Parathyroid adenoma (tissue), 2 donors: ENCODE results near the gene CC2D1A.

Experiments
- H2AFZ ChIP-seq: fragments of 300-600 bp; sonication (generic); one replicate; pipeline ENCODE4 v1.7.0; 2017; ENCODE audit warnings: antibody characterized with exemption, mild to moderate bottlenecking
- H3K27ac ChIP-seq: fragments of 300-600 bp; sonication (generic); one replicate; pipeline ENCODE4 v1.7.0; 2017
- H3K27me3 ChIP-seq: fragments of 300-600 bp; sonication (generic); one replicate; pipeline ENCODE4 v1.7.0; 2017; ENCODE audit warnings: low read length; ENCODE audit not compliant: control insufficient read depth, insufficient read depth
- H3K36me3 ChIP-seq: fragments of 300-600 bp; sonication (generic); one replicate; pipeline ENCODE4 v1.7.0; 2017; ENCODE audit warnings: low read length; ENCODE audit not compliant: control insufficient read depth, insufficient read depth
- H3K4me1 ChIP-seq: fragments of 300-600 bp; sonication (generic); one replicate; pipeline ENCODE4 v1.7.0; 2017; ENCODE audit warnings: control low read depth
- H3K4me2 ChIP-seq: fragments of 300-600 bp; sonication (generic); one replicate; pipeline ENCODE4 v1.7.0; 2017; ENCODE audit warnings: low read length
- H3K4me3 ChIP-seq: fragments of 300-600 bp; sonication (generic); one replicate; pipeline ENCODE4 v1.7.0; 2017; ENCODE audit warnings: low read depth, low read length
- H3K79me2 ChIP-seq: fragments of 300-600 bp; sonication (generic); one replicate; pipeline ENCODE4 v1.7.0; 2017; ENCODE audit warnings: control low read depth
- H3K9ac ChIP-seq: fragments of 300-600 bp; sonication (generic); one replicate; pipeline ENCODE4 v1.7.0; 2017; ENCODE audit warnings: mild to moderate bottlenecking
- H3K9me3 ChIP-seq: fragments of 300-600 bp; sonication (generic); one replicate; pipeline ENCODE4 v1.7.0; 2017; ENCODE audit warnings: low read length; ENCODE audit not compliant: control insufficient read depth
- TF ChIP-seq, protein P1 (sequence below): fragments of 300-600 bp; sonication (generic); IDR thresholded peaks from one replicate; pipeline ENCODE4 v1.7.0; 2017; ENCODE audit warnings: antibody characterized with exemption, mild to moderate bottlenecking
- donor health status: primary hyperparathyroidism.

The CC2D1A gene

DNA sequence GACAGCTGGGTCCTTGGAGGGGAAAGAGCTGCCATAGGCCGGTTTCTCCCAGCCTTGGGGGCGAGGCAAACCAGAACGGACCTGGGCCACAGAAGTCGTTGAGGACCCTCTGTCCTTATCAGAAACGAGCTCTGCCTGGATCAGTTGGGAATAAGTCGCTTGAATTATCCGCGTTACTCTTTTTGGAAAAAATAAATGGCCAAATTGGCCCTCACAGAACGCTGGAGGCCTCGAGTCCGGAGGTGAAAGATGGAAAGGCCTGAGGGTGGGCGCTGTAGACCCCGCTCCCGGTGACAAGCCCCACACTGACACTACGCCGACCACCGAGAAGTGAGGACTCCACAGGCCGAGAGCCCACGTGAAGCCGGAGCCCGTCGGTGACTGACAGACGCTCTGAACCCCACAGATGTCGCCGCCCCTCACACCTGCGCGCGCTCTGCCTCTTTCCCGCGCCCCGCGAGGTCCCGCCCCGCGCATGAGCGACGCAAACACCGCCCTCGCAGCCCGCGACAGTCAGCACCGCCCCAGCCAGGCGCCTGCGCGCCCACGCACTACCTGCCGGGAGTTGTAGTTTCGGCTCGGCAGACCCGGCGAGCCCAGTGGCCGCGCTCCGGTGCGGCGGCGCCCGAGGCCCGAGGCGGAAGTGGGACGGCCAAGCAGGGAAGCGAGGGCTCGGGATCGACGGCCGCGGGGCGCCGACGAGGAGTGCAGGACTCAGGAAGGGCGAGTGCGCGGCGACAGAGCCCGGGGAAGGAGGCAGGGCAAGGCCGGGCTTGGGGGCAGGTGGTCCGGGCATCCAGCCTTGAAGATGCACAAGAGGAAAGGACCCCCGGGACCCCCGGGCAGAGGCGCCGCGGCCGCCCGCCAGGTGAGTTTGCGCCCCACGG, at the start of gene CC2D1A, which contains the start of gene BRME1:
Gene CC2D1A (plus strand): TSS at position 568 of the 887 bp plus-strand sequence. CDS start 241 bp downstream, at position 809.
Gene BRME1 (minus strand): TSS at position 484 of the 887 bp plus-strand sequence. CDS start 1,225 bp downstream, outside the sequence.
- Histone ChIP-seq H3K79me2 (peaks cover 7% of the 10 kb centered on the region), H2AFZ (peak within 1 kb of the TSS; percentile 99), H3K9ac (peak within 1 kb of the TSS; percentile 49), H3K27me3 (no peaks in the 10 kb centered on the region), H3K4me1 (peaks cover 6% of the 10 kb centered on the region), H3K4me3 (peak within 1 kb of the TSS; percentile 83), H3K4me2 (peak within 1 kb of the TSS; percentile 91), H3K36me3 (no peaks in the 10 kb centered on the region), H3K9me3 (no peaks in the 10 kb centered on the region), H3K27ac (peak within 1 kb of the TSS; percentile 41)
- TF ChIP-seq, protein P1, sequence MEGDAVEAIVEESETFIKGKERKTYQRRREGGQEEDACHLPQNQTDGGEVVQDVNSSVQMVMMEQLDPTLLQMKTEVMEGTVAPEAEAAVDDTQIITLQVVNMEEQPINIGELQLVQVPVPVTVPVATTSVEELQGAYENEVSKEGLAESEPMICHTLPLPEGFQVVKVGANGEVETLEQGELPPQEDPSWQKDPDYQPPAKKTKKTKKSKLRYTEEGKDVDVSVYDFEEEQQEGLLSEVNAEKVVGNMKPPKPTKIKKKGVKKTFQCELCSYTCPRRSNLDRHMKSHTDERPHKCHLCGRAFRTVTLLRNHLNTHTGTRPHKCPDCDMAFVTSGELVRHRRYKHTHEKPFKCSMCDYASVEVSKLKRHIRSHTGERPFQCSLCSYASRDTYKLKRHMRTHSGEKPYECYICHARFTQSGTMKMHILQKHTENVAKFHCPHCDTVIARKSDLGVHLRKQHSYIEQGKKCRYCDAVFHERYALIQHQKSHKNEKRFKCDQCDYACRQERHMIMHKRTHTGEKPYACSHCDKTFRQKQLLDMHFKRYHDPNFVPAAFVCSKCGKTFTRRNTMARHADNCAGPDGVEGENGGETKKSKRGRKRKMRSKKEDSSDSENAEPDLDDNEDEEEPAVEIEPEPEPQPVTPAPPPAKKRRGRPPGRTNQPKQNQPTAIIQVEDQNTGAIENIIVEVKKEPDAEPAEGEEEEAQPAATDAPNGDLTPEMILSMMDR, result no peak

DNA sequence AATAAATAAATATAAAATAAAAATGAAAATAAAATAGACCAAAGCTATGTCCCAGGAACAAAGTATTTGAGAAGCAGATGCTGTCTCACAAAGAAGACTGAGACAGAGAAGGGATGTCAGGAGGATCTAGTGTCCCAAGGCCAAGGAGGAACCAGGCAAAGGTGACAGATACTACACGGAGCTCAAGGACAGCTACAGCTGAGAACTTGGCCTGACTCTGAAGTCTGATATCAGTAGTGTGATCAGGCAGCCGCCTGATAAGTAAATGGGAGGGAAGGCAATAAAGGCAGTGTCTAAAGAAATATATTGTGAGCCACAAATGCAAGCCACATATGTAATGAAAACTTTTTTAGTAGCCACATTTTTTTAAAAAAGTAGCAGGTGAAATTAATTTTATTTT, 49.5 kb upstream of the CC2D1A start:
- H3K4me3 ChIP-seq, result no peak overlapping the region
- no peaks in the 10 kb centered on the region for H3K36me3 ChIP-seq
- H3K4me1 ChIP-seq, result peaks cover under 1% of the 10 kb centered on the region
- H2AFZ ChIP-seq, result no peak overlapping the region
- no peak overlapping the region for H3K9ac ChIP-seq
- no peaks in the 10 kb centered on the region for H3K9me3 ChIP-seq
- TF ChIP-seq, protein P1, result no peak
- no peak overlapping the region for H3K4me2 ChIP-seq
- H3K79me2 ChIP-seq, result no peaks in the 10 kb centered on the region
- H3K27ac ChIP-seq, result no peak overlapping the region
- no peaks in the 10 kb centered on the region for H3K27me3 ChIP-seq

DNA sequence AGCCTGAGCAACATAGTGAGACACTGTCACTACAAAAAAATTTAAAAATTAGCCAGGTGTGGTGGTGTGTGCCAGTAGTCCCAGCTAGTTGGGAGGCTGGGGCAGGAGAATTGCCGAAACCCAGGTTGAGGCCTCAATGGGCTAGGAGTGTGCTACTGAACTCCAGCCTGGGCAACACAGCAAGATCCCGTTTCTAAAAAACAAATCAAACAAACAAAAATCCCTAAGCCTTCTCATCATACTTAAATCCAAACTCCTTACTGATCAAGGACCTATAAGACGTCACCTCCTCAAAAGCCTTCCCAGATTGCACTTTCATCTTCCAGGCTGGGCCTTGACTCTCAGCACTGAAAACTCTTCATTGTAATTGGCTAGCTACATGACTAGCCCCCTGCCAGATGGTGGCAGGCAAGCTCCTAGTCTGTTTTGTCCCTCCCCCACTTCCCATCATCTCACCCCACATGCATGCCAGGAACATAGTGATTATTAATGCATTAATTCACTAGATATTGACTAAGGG, 46.6 kb upstream of the CC2D1A start:
- Histone ChIP-seq H3K27ac (no peak overlapping the region), H2AFZ (no peak overlapping the region), H3K4me1 (peaks cover 6% of the 10 kb centered on the region), H3K27me3 (no peaks in the 10 kb centered on the region), H3K9me3 (no peaks in the 10 kb centered on the region), H3K4me3 (no peak overlapping the region), H3K79me2 (no peaks in the 10 kb centered on the region), H3K9ac (no peak overlapping the region), H3K36me3 (no peaks in the 10 kb centered on the region), H3K4me2 (no peak overlapping the region)
- TF ChIP-seq, protein P1, result no peak

DNA sequence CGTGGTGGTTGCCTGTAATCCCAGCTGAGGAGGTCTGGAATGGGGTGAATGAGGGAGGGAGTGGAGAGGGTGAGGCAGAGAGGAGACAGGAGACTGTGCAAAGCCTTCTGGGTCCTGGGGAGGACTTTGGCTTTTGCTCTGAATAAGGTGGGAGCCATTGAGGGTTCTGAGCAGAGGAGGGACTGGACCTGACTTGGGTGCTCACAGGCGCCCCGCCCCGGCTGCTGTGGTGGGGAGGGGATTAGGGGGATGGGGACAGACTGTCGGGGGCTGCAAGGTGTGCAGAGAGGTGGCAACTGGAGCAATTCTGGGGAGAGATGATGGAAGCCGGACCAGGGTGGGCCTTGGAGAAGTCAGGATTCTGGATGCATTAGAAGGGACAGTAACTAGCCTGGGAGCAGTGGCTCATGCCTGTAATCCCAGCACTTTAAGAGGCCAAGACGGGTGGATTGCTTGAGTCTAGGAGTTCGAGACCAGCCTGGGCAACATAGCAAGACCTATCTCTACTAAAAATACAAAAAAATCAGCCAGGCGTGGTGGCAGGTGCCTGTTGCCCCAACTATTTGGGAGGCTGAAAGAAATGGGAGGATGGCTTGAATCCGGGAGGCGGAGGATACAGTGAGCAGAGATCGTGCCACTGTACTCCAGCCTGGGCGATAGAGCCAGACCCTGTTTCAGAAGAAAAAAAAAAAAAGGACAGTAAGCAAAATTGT, 45.2 kb upstream of the CC2D1A start:
- H3K4me2 ChIP-seq, result no peak overlapping the region
- H3K9me3 ChIP-seq, result no peaks in the 10 kb centered on the region
- peak overlapping the region; percentile 78 for H3K27ac ChIP-seq
- no peaks in the 10 kb centered on the region for H3K79me2 ChIP-seq
- no peaks in the 10 kb centered on the region for H3K36me3 ChIP-seq
- H3K4me1 ChIP-seq, result peaks cover 6% of the 10 kb centered on the region
- TF ChIP-seq, protein P1, result no peak
- H3K9ac ChIP-seq, result no peak overlapping the region
- H3K4me3 ChIP-seq, result no peak overlapping the region
- H2AFZ ChIP-seq, result peak overlapping the region; percentile 100
- H3K27me3 ChIP-seq, result no peaks in the 10 kb centered on the region
